ENCODE results near the gene ADCY3.

The ADCY3 gene

GRCh38 chr2:24922556-24922955, 2.5 kb upstream of the ADCY3 start:
- H3K9me2 ChIP-seq (ENCODE audit: low read depth, low read length) = no peaks in the 10 kb centered on the region
- no peak overlapping the region for H3K9ac ChIP-seq (ENCODE audit: low read length)
- H3K27ac ChIP-seq (ENCODE audit: low read depth, low read length, poor library complexity, severe bottlenecking) = no peak overlapping the region
- no peaks in the 10 kb centered on the region for H3K27me3 ChIP-seq (ENCODE audit: insufficient read depth, low read length)
- H3K36me3 ChIP-seq (ENCODE audit: insufficient read depth, low read length) = peaks cover 9% of the 10 kb centered on the region; the same call in 1 of the 2 replicates
- H3K9me3 ChIP-seq (ENCODE audit: low read length) = no peaks in the 10 kb centered on the region
- no peak overlapping the region for H3K4me3 ChIP-seq (ENCODE audit: low read depth, low read length, poor library complexity, severe bottlenecking)
- H3K79me2 ChIP-seq (ENCODE audit: insufficient read depth, low read length) = no peaks in the 10 kb centered on the region
- no peak overlapping the region for H3K4me2 ChIP-seq (ENCODE audit: low read length)
- peaks cover 37% of the 10 kb centered on the region for H3K4me1 ChIP-seq (ENCODE audit: insufficient read depth, low read length, severe bottlenecking)
- H3F3A ChIP-seq (ENCODE audit: insufficient read depth, low read length) = no peaks in the 10 kb centered on the region
- no peak overlapping the region for H2AFZ ChIP-seq (ENCODE audit: low read length)
- H4K20me1 ChIP-seq (ENCODE audit: insufficient read depth, low read length) = no peaks in the 10 kb centered on the region
- TF ChIP-seq EZH2 (IDR thresholded peaks at IDR 0.05; ENCODE audit: borderline replicate concordance, low read length) = no peak
- no peak for TF ChIP-seq CTCF (IDR thresholded peaks at IDR 0.05; ENCODE audit: low read length)

GRCh38 chr2:24920809-24921441, 888 bp upstream of the ADCY3 start:
- H3K27me3 ChIP-seq (ENCODE audit: insufficient read depth, low read length) = no peaks in the 10 kb centered on the region
- H2AFZ ChIP-seq (ENCODE audit: low read length) = no peak overlapping the region
- H3K9ac ChIP-seq (ENCODE audit: low read length) = peak overlapping the region; percentile 68
- H3K4me2 ChIP-seq (ENCODE audit: low read length) = peak overlapping the region; percentile 83
- no peaks in the 10 kb centered on the region for H3K79me2 ChIP-seq (ENCODE audit: insufficient read depth, low read length)
- no peaks in the 10 kb centered on the region for H4K20me1 ChIP-seq (ENCODE audit: insufficient read depth, low read length)
- peak overlapping the region; percentile 69 for H3K4me3 ChIP-seq (ENCODE audit: low read depth, low read length, poor library complexity, severe bottlenecking)
- peaks cover 40% of the 10 kb centered on the region for H3K4me1 ChIP-seq (ENCODE audit: insufficient read depth, low read length, severe bottlenecking)
- no peak overlapping the region for H3K27ac ChIP-seq (ENCODE audit: low read depth, low read length, poor library complexity, severe bottlenecking)
- TF ChIP-seq CTCF (IDR thresholded peaks at IDR 0.05; ENCODE audit: low read length) (peak; percentile 70), EZH2 (IDR thresholded peaks at IDR 0.05; ENCODE audit: borderline replicate concordance, low read length) (no peak)
- H3K9me3 ChIP-seq (ENCODE audit: low read length) = no peaks in the 10 kb centered on the region
- no peaks in the 10 kb centered on the region for H3K9me2 ChIP-seq (ENCODE audit: low read depth, low read length)
- H3K36me3 ChIP-seq (ENCODE audit: insufficient read depth, low read length) = peaks cover 11% of the 10 kb centered on the region; the same call in 1 of the 2 replicates
- no peaks in the 10 kb centered on the region for H3F3A ChIP-seq (ENCODE audit: insufficient read depth, low read length)

- peak overlapping the region; percentile 61 for H3K9ac ChIP-seq (ENCODE audit: low read length)
- no peaks in the 10 kb centered on the region for H3K27me3 ChIP-seq (ENCODE audit: insufficient read depth, low read length)
- H3K79me2 ChIP-seq (ENCODE audit: insufficient read depth, low read length) = no peaks in the 10 kb centered on the region
These were observed 435 bp downstream of the ADCY3 start for GRCh38 chr2:24919506-24920097.

More at GRCh38 chr2:24919506-24920097, 435 bp downstream of the ADCY3 start:
- Histone ChIP-seq H4K20me1 (ENCODE audit: insufficient read depth, low read length) (no peaks in the 10 kb centered on the region), H3K9me3 (ENCODE audit: low read length) (no peaks in the 10 kb centered on the region), H3K27ac (ENCODE audit: low read depth, low read length, poor library complexity, severe bottlenecking) (peak overlapping the region; percentile 31), H3K4me1 (ENCODE audit: insufficient read depth, low read length, severe bottlenecking) (peaks cover 40% of the 10 kb centered on the region), H3K4me2 (ENCODE audit: low read length) (peak overlapping the region; percentile 79), H2AFZ (ENCODE audit: low read length) (no peak overlapping the region), H3F3A (ENCODE audit: insufficient read depth, low read length) (no peaks in the 10 kb centered on the region), H3K4me3 (ENCODE audit: low read depth, low read length, poor library complexity, severe bottlenecking) (peak overlapping the region; percentile 64), H3K36me3 (ENCODE audit: insufficient read depth, low read length) (peaks cover 20% of the 10 kb centered on the region; the same call in 1 of the 2 replicates), H3K9me2 (ENCODE audit: low read depth, low read length) (no peaks in the 10 kb centered on the region)
- TF ChIP-seq EZH2 (IDR thresholded peaks at IDR 0.05; ENCODE audit: borderline replicate concordance, low read length) = no peak
- no peak for TF ChIP-seq CTCF (IDR thresholded peaks at IDR 0.05; ENCODE audit: low read length)

Measured in OCI-LY1 (cell line).